Fibroblast of lung (primary cell): ENCODE results near the gene MUC4. TPM values are rescaled to one million over a fixed set of nuclear protein-coding genes. Genes with fewer than 3 reads are reported as not detected.

ENCODE experiments used
- DNase-seq, 2 donors: peaks; one replicate each; pipeline versions ENCODE4 v3.0.0 to v3.0.0-alpha.2; 2010; ENCODE audit warnings: low read depth in 2 of 2
- H2AFZ ChIP-seq: 2 replicates; pipeline ENCODE4 v1.5.1; 2012; ENCODE audit warnings: low read length, control low read depth, inconsistent platforms
- H3K27ac ChIP-seq: 2 replicates; pipeline ENCODE4 v1.5.1; 2011; ENCODE audit warnings: low read length, control low read depth; ENCODE audit not compliant: insufficient read depth
- H3K27me3 ChIP-seq: 2 replicates; pipeline ENCODE4 v1.5.1; 2011; ENCODE audit warnings: mild to moderate bottlenecking, low read length; ENCODE audit not compliant: control insufficient read depth, insufficient read depth
- H3K36me3 ChIP-seq: 2 replicates; pipeline ENCODE4 v1.5.1; 2011; ENCODE audit warnings: low read length; ENCODE audit not compliant: control insufficient read depth, insufficient read depth
- H3K4me1 ChIP-seq: 2 replicates; pipeline ENCODE4 v1.5.1; 2011; ENCODE audit warnings: low read length; ENCODE audit not compliant: control insufficient read depth, insufficient read depth; ENCODE audit errors: extremely low read depth
- H3K4me2 ChIP-seq: 2 replicates; pipeline ENCODE4 v1.5.1; 2011; ENCODE audit warnings: low read length, control low read depth; ENCODE audit not compliant: insufficient read depth; ENCODE audit errors: extremely low read depth
- H3K4me3 ChIP-seq, 4 experiments: fragments of 200-600 bp in 1 of 4; sonication (generic) in 1 of 4; replicated peaks in 1 of 4; 2 replicates each; pipeline ENCODE4 v1.5.1; 2011 to 2016; ENCODE audit warnings: low read length in 4 of 4, low read depth in 3 of 4, mild to moderate bottlenecking in 3 of 4, control low read depth in 2 of 4, inconsistent platforms in 1 of 4, mixed read lengths in 1 of 4; ENCODE audit not compliant: insufficient read depth in 1 of 4; ENCODE audit errors: control extremely low read depth in 1 of 4
- H3K79me2 ChIP-seq: 2 replicates; pipeline ENCODE4 v1.5.1; 2012; ENCODE audit warnings: mild to moderate bottlenecking, low read length, inconsistent platforms; ENCODE audit not compliant: control insufficient read depth, insufficient read depth
- H3K9ac ChIP-seq: 2 replicates; pipeline ENCODE4 v1.5.1; 2011; ENCODE audit warnings: mild to moderate bottlenecking, low read length, control low read depth; ENCODE audit not compliant: insufficient read depth
- H3K9me3 ChIP-seq: 2 replicates; pipeline ENCODE4 v1.5.1; 2012; ENCODE audit warnings: low read depth, low read length; ENCODE audit not compliant: control insufficient read depth, insufficient read depth
- H4K20me1 ChIP-seq: 2 replicates; pipeline ENCODE4 v1.5.1; 2011; ENCODE audit warnings: low read length; ENCODE audit not compliant: control insufficient read depth, insufficient read depth; ENCODE audit errors: extremely low read depth
- EZH2 ChIP-seq: IDR thresholded peaks from 2 replicates; pipeline ENCODE4 v1.5.1; 2012; ENCODE audit warnings: low read length, control low read depth, mild to moderate bottlenecking; ENCODE audit errors: missing control alignments
- polyA plus RNA-seq, 2 donors: library from polyadenylated mRNA; depleted of rRNA in 1 of 2; stranded (reverse) in 1 of 2; unstranded in 1 of 2; fragments of >200 nt; gene quantifications; 2 replicates each; pipeline ENCODE4 v1.2.1, GENCODE V29; 2011 to 2012; ENCODE audit warnings: missing spikeins in 1 of 2
- total RNA-seq: library from RNA; depleted of rRNA; stranded (reverse); fragments of >200 nt; gene quantifications from 2 replicates; pipeline ENCODE4 v1.2.1, GENCODE V29; 2014
- TF ChIP-seq, protein P1 (sequence below), 2 donors: IDR thresholded peaks in 1 of 2; conservative IDR thresholded peaks in 1 of 2; 1 replicate in 1 of 2; 2 replicates in 1 of 2; pipeline ENCODE4 v1.5.1; 2011 to 2012; ENCODE audit warnings: low read length in 2 of 2, control low read depth in 1 of 2, inconsistent platforms in 1 of 2, low read depth in 1 of 2, mild to moderate bottlenecking in 1 of 2

MUC4 gene
- total and polyA plus RNA-seq, 2 donors (not counting 1 experiment from before 2014, with no cell fraction given) = not detected

DNA sequence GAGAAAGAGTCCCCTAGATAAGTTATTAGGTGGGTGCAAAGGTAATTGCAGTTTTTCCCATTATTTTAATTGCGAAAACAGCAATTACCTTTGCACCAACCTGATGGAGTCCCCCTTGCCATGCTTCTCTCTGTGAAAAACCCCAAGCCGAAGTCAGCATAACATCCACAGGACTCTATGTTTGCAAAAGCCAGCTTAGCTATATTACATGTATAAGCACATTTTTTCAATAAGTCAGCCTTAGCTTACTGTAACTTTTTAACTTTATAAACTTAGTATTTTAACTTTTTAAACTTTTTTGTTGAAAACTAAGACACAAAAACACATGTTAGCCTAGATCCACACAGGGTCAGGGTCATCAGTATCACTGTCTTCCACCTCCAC lies 112.3 kb downstream of the MUC4 start:
- Histone ChIP-seq H3K4me3 (no peak overlapping the region), H3K27ac (no peak overlapping the region), H3K27me3 (no peaks in the 10 kb centered on the region), H2AFZ (no peak overlapping the region), H3K36me3 (peaks cover 3% of the 10 kb centered on the region), H3K4me1 (peaks cover 15% of the 10 kb centered on the region), H3K9ac (no peak overlapping the region), H4K20me1 (no peaks in the 10 kb centered on the region), H3K9me3 (no peaks in the 10 kb centered on the region), H3K79me2 (no peaks in the 10 kb centered on the region), H3K4me2 (no peak overlapping the region)
- TF ChIP-seq EZH2 = no peak
- TF ChIP-seq, protein P1, sequence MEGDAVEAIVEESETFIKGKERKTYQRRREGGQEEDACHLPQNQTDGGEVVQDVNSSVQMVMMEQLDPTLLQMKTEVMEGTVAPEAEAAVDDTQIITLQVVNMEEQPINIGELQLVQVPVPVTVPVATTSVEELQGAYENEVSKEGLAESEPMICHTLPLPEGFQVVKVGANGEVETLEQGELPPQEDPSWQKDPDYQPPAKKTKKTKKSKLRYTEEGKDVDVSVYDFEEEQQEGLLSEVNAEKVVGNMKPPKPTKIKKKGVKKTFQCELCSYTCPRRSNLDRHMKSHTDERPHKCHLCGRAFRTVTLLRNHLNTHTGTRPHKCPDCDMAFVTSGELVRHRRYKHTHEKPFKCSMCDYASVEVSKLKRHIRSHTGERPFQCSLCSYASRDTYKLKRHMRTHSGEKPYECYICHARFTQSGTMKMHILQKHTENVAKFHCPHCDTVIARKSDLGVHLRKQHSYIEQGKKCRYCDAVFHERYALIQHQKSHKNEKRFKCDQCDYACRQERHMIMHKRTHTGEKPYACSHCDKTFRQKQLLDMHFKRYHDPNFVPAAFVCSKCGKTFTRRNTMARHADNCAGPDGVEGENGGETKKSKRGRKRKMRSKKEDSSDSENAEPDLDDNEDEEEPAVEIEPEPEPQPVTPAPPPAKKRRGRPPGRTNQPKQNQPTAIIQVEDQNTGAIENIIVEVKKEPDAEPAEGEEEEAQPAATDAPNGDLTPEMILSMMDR (conservative IDR thresholded peaks at IDR 0.05 in 1 of 2, IDR thresholded peaks at IDR 0.05 in 1 of 2; ENCODE audit: low read depth in 1 of 2, low read length in 2 of 2) = no peak
- DNase-seq = no peak

GRCh38 chr3:195698647-195699387 lies 112.9 kb downstream of the MUC4 start:
- H3K27me3 ChIP-seq = no peaks in the 10 kb centered on the region
- no peak overlapping the region for H3K4me2 ChIP-seq
- H3K4me3 ChIP-seq = no peak overlapping the region
- no peak for TF ChIP-seq EZH2
- TF ChIP-seq, protein P1 (conservative IDR thresholded peaks at IDR 0.05 in 1 of 2, IDR thresholded peaks at IDR 0.05 in 1 of 2; ENCODE audit: low read depth in 1 of 2, low read length in 2 of 2) = no peak
- peaks cover 8% of the 10 kb centered on the region for H3K36me3 ChIP-seq
- peak overlapping the region; percentile 74 for H3K27ac ChIP-seq
- H2AFZ ChIP-seq = no peak overlapping the region
- no peaks in the 10 kb centered on the region for H4K20me1 ChIP-seq
- no peak for DNase-seq
- H3K9ac ChIP-seq = no peak overlapping the region
- peaks cover 15% of the 10 kb centered on the region for H3K4me1 ChIP-seq
- no peaks in the 10 kb centered on the region for H3K9me3 ChIP-seq
- H3K79me2 ChIP-seq = no peaks in the 10 kb centered on the region

DNA sequence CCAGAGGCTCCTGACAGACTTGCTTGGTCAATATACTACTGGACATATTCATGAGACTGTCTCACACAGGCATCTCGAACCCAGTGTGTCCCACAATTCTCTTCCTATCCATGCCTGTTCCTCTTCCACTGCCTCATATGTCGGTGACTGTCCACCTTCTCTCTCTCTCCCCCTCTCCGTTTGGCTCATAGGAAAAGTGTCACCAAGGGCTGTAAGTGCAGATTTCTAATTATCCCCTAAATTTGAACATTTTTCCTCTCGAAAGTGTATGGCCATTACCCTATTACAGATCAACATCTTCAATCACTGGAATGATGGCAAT lies 113.4 kb downstream of the MUC4 start:
- Histone ChIP-seq H3K4me1 (peaks cover 15% of the 10 kb centered on the region), H2AFZ (no peak overlapping the region), H3K27ac (peak overlapping the region; percentile 74), H4K20me1 (no peaks in the 10 kb centered on the region), H3K9ac (no peak overlapping the region), H3K36me3 (peaks cover 8% of the 10 kb centered on the region), H3K27me3 (no peaks in the 10 kb centered on the region), H3K9me3 (no peaks in the 10 kb centered on the region), H3K79me2 (no peaks in the 10 kb centered on the region), H3K4me3 (no peak overlapping the region), H3K4me2 (peak overlapping the region; percentile 61)
- DNase-seq = no peak
- TF ChIP-seq, protein P1 (conservative IDR thresholded peaks at IDR 0.05 in 1 of 2, IDR thresholded peaks at IDR 0.05 in 1 of 2; ENCODE audit: low read depth in 1 of 2, low read length in 2 of 2) = no peak
- TF ChIP-seq EZH2 = no peak
